DOHH2 (cell line): ENCODE results near the gene TRIM38.
"Not testable (repeated sequence)": the region's sequence is repeated elsewhere in the genome, so short reads cannot be mapped to it uniquely, and the experiment has no call there.

Experiments used
- H3F3A ChIP-seq: fragments of 200-600 bp; sonication (generic), shearing (Covaris generic); 2 replicates; pipeline ENCODE4 v1.6.0; 2016; ENCODE audit warnings: antibody characterized with exemption, mild to moderate bottlenecking; ENCODE audit not compliant: control insufficient read depth, insufficient read depth
- H3K27ac ChIP-seq: fragments of 200-600 bp; sonication (generic); 2 replicates; pipeline ENCODE4 v1.5.1; 2014; ENCODE audit warnings: low read depth, mild to moderate bottlenecking, low read length, moderate library complexity
- H3K27me3 ChIP-seq: fragments of 200-600 bp; sonication (generic); 2 replicates; pipeline ENCODE4 v1.6.1; 2014; ENCODE audit warnings: mild to moderate bottlenecking, low read length, mixed read lengths; ENCODE audit not compliant: control insufficient read depth
- H3K36me3 ChIP-seq: fragments of 200-600 bp; sonication (generic); 2 replicates; pipeline ENCODE4 v1.6.1; 2014; ENCODE audit warnings: mild to moderate bottlenecking, low read length, moderate library complexity, mixed read lengths; ENCODE audit not compliant: control insufficient read depth
- H3K4me1 ChIP-seq: fragments of 200-600 bp; sonication (generic); 2 replicates; pipeline ENCODE4 v1.6.1; 2014; ENCODE audit warnings: mild to moderate bottlenecking, low read length, mixed read lengths; ENCODE audit not compliant: control insufficient read depth
- H3K4me2 ChIP-seq: fragments of 200-600 bp; sonication (generic); 2 replicates; pipeline ENCODE4 v1.6.0; 2014; ENCODE audit warnings: mild to moderate bottlenecking, low read length, moderate library complexity
- H3K4me3 ChIP-seq: fragments of 200-600 bp; sonication (generic); 2 replicates; pipeline ENCODE4 v1.5.1; 2014; ENCODE audit warnings: mild to moderate bottlenecking, low read length, mixed read lengths
- H3K79me2 ChIP-seq: fragments of 200-600 bp; sonication (generic); 2 replicates; pipeline ENCODE4 v1.6.1; 2014; ENCODE audit warnings: mild to moderate bottlenecking, low read length, mixed read lengths; ENCODE audit not compliant: control insufficient read depth
- H3K9me2 ChIP-seq: fragments of 200-600 bp; sonication (generic); replicated peaks from 2 replicates; pipeline ENCODE4 v1.6.1; 2014; ENCODE audit warnings: mild to moderate bottlenecking, low read length, mixed read lengths; ENCODE audit not compliant: control insufficient read depth
- H3K9me3 ChIP-seq: fragments of 200-600 bp; sonication (generic); 2 replicates; pipeline ENCODE4 v1.6.1; 2014; ENCODE audit warnings: antibody characterized with exemption, low read length, mixed read lengths; ENCODE audit not compliant: control insufficient read depth, insufficient read depth
- H4K20me1 ChIP-seq: fragments of 200-600 bp; sonication (generic); 2 replicates; pipeline ENCODE4 v1.6.0; 2014; ENCODE audit warnings: low read depth, mild to moderate bottlenecking, antibody characterized with exemption, low read length, moderate library complexity; ENCODE audit not compliant: control insufficient read depth, insufficient read depth
- CTCF ChIP-seq: fragments of 200-600 bp; sonication (generic); IDR thresholded peaks from one replicate; pipeline ENCODE4 v1.5.1; 2014; ENCODE audit warnings: antibody characterized with exemption, mild to moderate bottlenecking, low read depth, low read length; ENCODE audit not compliant: poor library complexity, severe bottlenecking
- EZH2phosphoT487 ChIP-seq: fragments of 200-600 bp; sonication (generic); IDR thresholded peaks from 2 replicates; pipeline ENCODE4 v1.6.1; 2017; ENCODE audit warnings: borderline replicate concordance, mild to moderate bottlenecking, antibody characterized with exemption, low read length, moderate library complexity, mixed read lengths

TRIM38 gene

GRCh38 chr6:26006086-26006939 is 43.7 kb downstream of the TRIM38 start:
- no peaks in the 10 kb centered on the region for H4K20me1 ChIP-seq
- H3F3A ChIP-seq = no peaks in the 10 kb centered on the region
- H3K4me1 ChIP-seq = peaks cover 14% of the 10 kb centered on the region

GRCh38 chr6:26006940-26007305 is 44.3 kb downstream of the TRIM38 start:
- H3K27ac ChIP-seq, H4K20me1 ChIP-seq, H3K9me3 ChIP-seq, H3K4me3 ChIP-seq, H3K4me2 ChIP-seq, H3K79me2 ChIP-seq, H3K9me2 ChIP-seq, H3F3A ChIP-seq, H3K36me3 ChIP-seq, H3K27me3 ChIP-seq: not testable (repeated sequence)
- peaks cover 14% of the 10 kb centered on the region for H3K4me1 ChIP-seq

More at GRCh38 chr6:26006086-26006939, 43.7 kb downstream of the TRIM38 start:
- Histone ChIP-seq H3K9me3 (no peaks in the 10 kb centered on the region), H3K27ac (no peak overlapping the region), H3K4me3 (no peak overlapping the region), H3K79me2 (no peaks in the 10 kb centered on the region), H3K4me2 (no peak overlapping the region), H3K36me3 (peaks cover 8% of the 10 kb centered on the region), H3K27me3 (no peaks in the 10 kb centered on the region), H3K9me2 (no peaks in the 10 kb centered on the region)
- no peak for TF ChIP-seq CTCF
- TF ChIP-seq EZH2phosphoT487 = no peak

GRCh38 chr6:26008470-26008869 is 45.9 kb downstream of the TRIM38 start:
- no peak overlapping the region for H3K4me2 ChIP-seq

More at GRCh38 chr6:26008470-26008869, 45.9 kb downstream of the TRIM38 start:
- TF ChIP-seq CTCF = no peak
- no peak for TF ChIP-seq EZH2phosphoT487
- H3K27ac ChIP-seq = no peak overlapping the region
- no peaks in the 10 kb centered on the region for H3F3A ChIP-seq
- no peak overlapping the region for H3K4me3 ChIP-seq
- H3K9me2 ChIP-seq = no peaks in the 10 kb centered on the region
- no peaks in the 10 kb centered on the region for H3K9me3 ChIP-seq
- peaks cover 14% of the 10 kb centered on the region for H3K4me1 ChIP-seq
- peaks cover 4% of the 10 kb centered on the region; the same call in 1 of the 2 replicates for H3K36me3 ChIP-seq
- no peaks in the 10 kb centered on the region for H4K20me1 ChIP-seq
- H3K27me3 ChIP-seq = no peaks in the 10 kb centered on the region
- no peaks in the 10 kb centered on the region for H3K79me2 ChIP-seq
